Upper lobe of left lung (tissue), 6 donors: Measurements from ENCODE around the gene SLC25A20. TPM values are rescaled to one million over a fixed set of nuclear protein-coding genes. Genes with fewer than 3 reads are reported as not detected.

ENCODE experiments used
- ATAC-seq, 2 donors: fragments of 200-7000 bp; cut with Tn5 transposase; one replicate each; pipeline ENCODE4 v1.9.1; 2022; ENCODE audit warnings: mild to moderate bottlenecking in 2 of 2, moderate library complexity in 2 of 2; ENCODE audit not compliant: low FRiP score in 2 of 2
- DNase-seq, 2 donors: peaks; one replicate each; pipeline ENCODE4 v3.0.0-alpha.2; 2019 to 2020
- H3K27ac ChIP-seq, 4 donors: fragments of 200-600 bp; sonication (generic); one replicate each; pipeline ENCODE4 v1.5.1; 2016 to 2019
- H3K27me3 ChIP-seq, 4 donors: fragments of 200-600 bp; sonication (generic); one replicate each; pipeline ENCODE4 v1.5.1; 2017 to 2019
- H3K36me3 ChIP-seq, 4 donors: fragments of 200-600 bp; sonication (generic); one replicate each; pipeline ENCODE4 v1.5.1; 2016 to 2019
- H3K4me1 ChIP-seq, 4 donors: fragments of 200-600 bp; sonication (generic); one replicate each; pipeline ENCODE4 v1.5.1; 2018 to 2019
- H3K4me3 ChIP-seq, 4 donors: fragments of 200-600 bp; sonication (generic); one replicate each; pipeline ENCODE4 v1.5.1; 2017 to 2019; ENCODE audit warnings: mild to moderate bottlenecking in 2 of 4, moderate library complexity in 1 of 4
- H3K9me3 ChIP-seq, 4 donors: fragments of 200-600 bp; sonication (generic); one replicate each; pipeline ENCODE4 v1.5.1; 2018 to 2019
- CTCF ChIP-seq, 6 experiments: fragments of 450-650 bp in 4 of 6; fragments of 200-600 bp in 2 of 6; sonication (generic) in 2 of 6; IDR thresholded peaks; one replicate each; pipeline ENCODE4 v1.5.1; 2016 to 2019; ENCODE audit warnings: antibody characterized with exemption in 6 of 6
- EP300 ChIP-seq, 4 donors: sonication (generic); formaldehyde crosslinking; IDR thresholded peaks; one replicate each; pipeline ENCODE4 v1.5.1; 2017; ENCODE audit warnings: antibody characterized with exemption in 4 of 4, control low read depth in 2 of 4
- POLR2A ChIP-seq, 4 donors: fragments of 450-650 bp; IDR thresholded peaks; one replicate each; pipeline ENCODE4 v1.5.1; 2016 to 2017; ENCODE audit warnings: antibody characterized with exemption in 4 of 4, mild to moderate bottlenecking in 2 of 4
- POLR2AphosphoS5 ChIP-seq, 2 donors: sonication (generic); formaldehyde crosslinking; IDR thresholded peaks; one replicate each; pipeline ENCODE4 v1.5.1; 2017; ENCODE audit warnings: antibody characterized with exemption in 2 of 2
- WGBS, 2 donors: methylation state at CpG; one replicate each; pipeline ENCODE4 v1.1.5; 2017 to 2018; 5-methylcytosine and 5-hydroxymethylcytosine counted together
- total RNA-seq, 6 donors: library from RNA; depleted of rRNA in 4 of 6; stranded (reverse); fragments of >200 nt in 4 of 6; gene quantifications; one replicate each; pipeline versions ENCODE4 v1.1.0 to v1.2.1, GENCODE V29; 2016 to 2021
- donor health status: DM: no; HTN: no; CAD: no; lungs with moderate emphysema.
- donor health status: DM: no; HTN: yes; CAD: no; lungs with severe emphysema.

SLC25A20 gene
- total RNA-seq, 6 donors from 2014 or later = 15.1 to 32.7 (median 19.2) TPM

- DNase-seq (no peak), ATAC-seq (peak in 1 of 2 donors; percentile 19)
- no peaks in the 10 kb centered on the region for H3K9me3 ChIP-seq
- H3K27me3 ChIP-seq = no peaks in the 10 kb centered on the region
- H3K4me3 ChIP-seq = peak overlapping the region; percentile 59 to 83 (median 74)
- H3K27ac ChIP-seq = peak overlapping the region; percentile 75 to 88 (median 86)
- 35 to 43% methylated on average over 13 to 17 of the region's 17 CpGs for WGBS, 2 donors
- H3K36me3 ChIP-seq = no peaks in the 10 kb centered on the region
- H3K4me1 ChIP-seq = peaks cover 12 to 24% (median 17%) of the 10 kb centered on the region in 4 donors
- no peak for TF ChIP-seq POLR2A (IDR thresholded peaks at IDR 0.05)
Observed at GRCh38 chr3:48897460-48898376, 964 bp downstream of the SLC25A20 start.

DNA sequence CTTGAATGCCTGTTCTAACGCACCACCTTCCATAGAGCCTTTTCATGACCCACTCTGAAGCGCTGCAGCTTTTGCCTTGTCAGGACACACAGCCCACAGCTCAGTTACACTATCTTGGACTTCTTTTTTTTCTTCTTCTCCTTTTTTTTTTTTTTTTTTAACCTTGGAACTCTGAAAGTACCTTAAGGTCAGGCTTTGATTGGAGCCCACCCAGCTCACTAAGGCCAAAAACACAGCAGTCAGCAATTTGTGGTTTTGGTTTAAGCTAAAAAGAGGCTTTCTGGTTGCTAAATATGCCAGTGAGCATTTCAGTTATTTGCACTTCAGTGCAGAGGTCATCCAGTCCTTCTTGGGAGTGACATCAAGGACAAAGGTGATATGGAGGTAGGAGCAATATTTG, 1.7 kb downstream of the SLC25A20 start:
- Histone ChIP-seq H3K27me3 (no peaks in the 10 kb centered on the region), H3K9me3 (no peaks in the 10 kb centered on the region), H3K4me1 (peaks cover 12 to 24% (median 17%) of the 10 kb centered on the region in 4 donors), H3K27ac (peak overlapping the region in 2 of 4 donors; percentile 84 to 88), H3K4me3 (no peak overlapping the region), H3K36me3 (peaks cover 0 to 2% (median 0%) of the 10 kb centered on the region in 4 donors)
- no peak for ATAC-seq
- DNase-seq = no peak
- TF ChIP-seq POLR2AphosphoS5 (IDR thresholded peaks at IDR 0.05) (no peak), POLR2A (IDR thresholded peaks at IDR 0.05) (no peak), EP300 (IDR thresholded peaks at IDR 0.05) (no peak), CTCF (IDR thresholded peaks at IDR 0.05) (no peak)
- 66 to 78% methylated on average over 2 of the region's 2 CpGs for WGBS, 2 donors

GRCh38 chr3:48894516-48894915, 4.2 kb downstream of the SLC25A20 start:
- WGBS, 2 donors = 97% methylated on average over 6 of the region's 6 CpGs

GRCh38 chr3:48891606-48892005, 7.1 kb downstream of the SLC25A20 start:
- ATAC-seq = no peak
- WGBS, 2 donors = 93 to 98% methylated on average over 8 of the region's 8 CpGs
- H3K36me3 ChIP-seq = peaks cover 0 to 46% (median 8%) of the 10 kb centered on the region in 4 donors
- no peaks in the 10 kb centered on the region for H3K9me3 ChIP-seq
- no peak for DNase-seq
- H3K4me1 ChIP-seq = peaks cover 0 to under 1% (median 0%) of the 10 kb centered on the region in 4 donors
- H3K27me3 ChIP-seq = no peaks in the 10 kb centered on the region
- H3K4me3 ChIP-seq = no peak overlapping the region
- no peak for TF ChIP-seq POLR2A (IDR thresholded peaks at IDR 0.05)
- H3K27ac ChIP-seq = no peak overlapping the region

More at GRCh38 chr3:48894516-48894915, 4.2 kb downstream of the SLC25A20 start:
- peaks cover 12 to 24% (median 17%) of the 10 kb centered on the region in 4 donors for H3K4me1 ChIP-seq
- no peak overlapping the region for H3K4me3 ChIP-seq
- no peak overlapping the region for H3K27ac ChIP-seq
- no peaks in the 10 kb centered on the region for H3K9me3 ChIP-seq
- DNase-seq (no peak), ATAC-seq (no peak)
- no peaks in the 10 kb centered on the region for H3K27me3 ChIP-seq
- H3K36me3 ChIP-seq = peaks cover 0 to 24% (median 8%) of the 10 kb centered on the region in 4 donors
- TF ChIP-seq CTCF (IDR thresholded peaks at IDR 0.05) (no peak), POLR2AphosphoS5 (IDR thresholded peaks at IDR 0.05) (no peak), EP300 (IDR thresholded peaks at IDR 0.05) (no peak), POLR2A (IDR thresholded peaks at IDR 0.05) (no peak)

GRCh38 chr3:48885753-48886152, 12.9 kb downstream of the SLC25A20 start:
- H3K4me1 ChIP-seq = no peaks in the 10 kb centered on the region
- H3K27me3 ChIP-seq = no peaks in the 10 kb centered on the region
- H3K27ac ChIP-seq = no peak overlapping the region
- ATAC-seq (no peak), DNase-seq (no peak)
- TF ChIP-seq EP300 (IDR thresholded peaks at IDR 0.05) (no peak), POLR2A (IDR thresholded peaks at IDR 0.05) (no peak), POLR2AphosphoS5 (IDR thresholded peaks at IDR 0.05) (no peak), CTCF (IDR thresholded peaks at IDR 0.05) (no peak)
- H3K4me3 ChIP-seq = no peak overlapping the region
- peaks cover 5 to 70% (median 10%) of the 10 kb centered on the region in 4 donors for H3K36me3 ChIP-seq
- H3K9me3 ChIP-seq = no peaks in the 10 kb centered on the region
